GM18861 (cell line): ENCODE measurements around the gene SLC39A5.
"Not testable (repeated sequence)": the region's sequence is repeated elsewhere in the genome, so short reads cannot be mapped to it uniquely, and the experiment has no call there.

Experiments
- ATAC-seq: cut with Tn5 transposase; IDR thresholded peaks from one replicate; pipeline ENCODE4 v1.9.1; 2021; ENCODE audit not compliant: unreplicated experiment

Gene SLC39A5

GRCh38 chr12:56229916-56230431, at the start of gene SLC39A5:
Gene SLC39A5, plus strand, starts transcription at chr12:56230051. Its CDS starts 1,224 bp downstream, at chr12:56231275.
- ATAC-seq: no peak

DNA sequence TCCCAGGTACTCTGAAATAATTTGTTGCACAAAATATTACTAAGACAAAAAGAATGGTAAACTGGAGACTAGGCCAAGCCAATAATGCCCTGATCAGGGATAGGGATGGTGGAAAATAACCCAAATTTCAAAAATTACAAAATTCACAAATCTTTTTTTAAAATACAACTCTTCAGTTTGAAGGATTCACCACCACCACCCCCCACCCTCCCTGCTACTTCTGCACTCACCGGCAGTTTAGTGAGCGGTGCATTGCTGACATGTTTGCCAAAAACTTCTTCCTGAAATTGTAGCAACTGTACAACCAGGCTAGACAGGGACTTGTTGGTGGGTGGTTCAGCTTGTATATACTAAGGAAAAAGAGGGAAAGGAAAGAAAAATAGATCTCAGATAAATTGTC, 42.9 kb upstream of the SLC39A5 start:
- ATAC-seq: no peak

- no peak for ATAC-seq
These were observed 41.6 kb upstream of the SLC39A5 start for GRCh38 chr12:56188131-56188777.

DNA sequence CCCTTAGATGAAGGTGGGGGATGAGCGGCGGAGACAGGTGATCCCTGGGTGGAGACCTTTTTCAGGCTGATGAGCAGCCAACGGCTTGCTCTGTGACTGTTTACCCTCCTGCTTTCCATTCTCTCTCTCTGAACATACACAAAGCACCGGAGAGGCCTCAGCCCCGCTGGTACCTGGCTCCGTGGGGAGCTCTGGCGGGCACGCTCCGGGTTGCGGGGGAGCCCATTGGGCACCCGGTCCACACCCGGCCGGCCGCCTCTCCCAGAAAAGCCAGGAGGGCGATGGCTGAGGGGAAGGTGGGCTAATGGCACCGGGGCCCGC, 41.1 kb upstream of the SLC39A5 start:
- ATAC-seq: no peak

- peak; percentile 62 for ATAC-seq
These were observed 40.5 kb upstream of the SLC39A5 start, which contains the start of gene SMARCC2 for GRCh38 chr12:56189099-56189917. Gene SMARCC2, minus strand, starts transcription at chr12:56189483. Its CDS starts 22 bp downstream, at chr12:56189461.

GRCh38 chr12:56189918-56190694, 39.7 kb upstream of the SLC39A5 start:
- ATAC-seq: no peak

DNA sequence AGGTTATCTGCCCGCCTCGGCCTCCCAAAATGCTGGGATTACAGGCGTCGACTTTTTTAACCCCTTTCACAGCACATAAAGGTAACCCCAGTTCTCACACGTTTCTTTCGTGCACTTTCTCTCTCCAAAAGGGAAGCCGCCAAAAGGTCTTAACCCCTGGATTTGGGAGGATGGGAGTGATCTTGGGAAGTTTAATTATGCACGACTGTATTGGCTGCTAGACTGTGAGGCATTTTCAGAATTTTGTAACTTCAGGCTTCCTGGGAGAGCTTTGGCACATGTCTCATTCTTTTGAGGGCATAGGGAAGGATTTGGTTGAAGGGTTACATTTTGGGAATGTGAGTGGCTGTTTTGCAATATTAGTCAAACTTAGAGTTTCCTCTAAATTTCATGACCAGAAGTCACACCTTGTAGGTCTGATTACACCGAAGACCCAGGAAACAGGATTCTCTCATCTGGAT, 39.1 kb upstream of the SLC39A5 start:
- ATAC-seq: no peak

GRCh38 chr12:56192582-56192981, 37.3 kb upstream of the SLC39A5 start:
- ATAC-seq: no peak

GRCh38 chr12:56193025-56193578, 36.7 kb upstream of the SLC39A5 start:
- peak; percentile 33 for ATAC-seq

DNA sequence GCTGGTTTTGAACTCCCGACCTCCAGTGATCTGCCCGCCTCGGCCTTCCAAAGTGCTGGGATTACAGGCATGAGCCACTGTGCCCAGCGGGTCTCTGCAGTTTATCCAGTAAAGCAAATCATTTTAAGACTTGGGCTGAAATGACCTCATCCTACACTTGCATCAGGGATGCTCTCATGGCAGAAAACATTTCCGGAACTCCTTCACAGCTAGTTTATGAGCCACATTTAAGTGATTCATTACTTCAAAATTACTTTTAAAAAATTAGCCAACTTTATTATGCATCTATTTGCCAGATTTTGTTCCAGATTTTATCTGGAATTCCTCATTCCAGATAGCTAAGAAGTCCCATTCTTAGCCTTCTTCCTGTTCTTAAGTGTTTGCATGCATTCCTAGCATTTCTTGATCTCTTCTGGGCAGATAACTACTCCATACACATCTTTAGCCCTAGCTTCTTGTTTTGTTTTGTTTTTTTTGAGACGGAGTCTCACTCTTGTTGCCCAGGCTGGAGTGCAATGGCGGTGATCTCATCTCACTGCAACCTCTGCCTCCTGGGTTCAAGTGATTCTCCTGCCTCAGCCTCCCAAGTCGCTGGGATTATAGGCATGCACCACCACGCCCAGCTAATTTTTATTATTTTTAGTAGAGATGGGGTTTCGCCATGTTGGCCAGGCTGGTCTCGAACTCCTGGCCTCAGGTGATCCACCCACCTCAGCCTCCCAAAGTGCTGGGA, 32.9 kb upstream of the SLC39A5 start:
- ATAC-seq: not testable (repeated sequence)

- ATAC-seq: no peak
These were observed 31.8 kb upstream of the SLC39A5 start for GRCh38 chr12:56197921-56198635.

GRCh38 chr12:56198836-56199235, 31.0 kb upstream of the SLC39A5 start:
- ATAC-seq: no peak

- ATAC-seq: no peak
These were observed 27.5 kb upstream of the SLC39A5 start for GRCh38 chr12:56202366-56202765.

DNA sequence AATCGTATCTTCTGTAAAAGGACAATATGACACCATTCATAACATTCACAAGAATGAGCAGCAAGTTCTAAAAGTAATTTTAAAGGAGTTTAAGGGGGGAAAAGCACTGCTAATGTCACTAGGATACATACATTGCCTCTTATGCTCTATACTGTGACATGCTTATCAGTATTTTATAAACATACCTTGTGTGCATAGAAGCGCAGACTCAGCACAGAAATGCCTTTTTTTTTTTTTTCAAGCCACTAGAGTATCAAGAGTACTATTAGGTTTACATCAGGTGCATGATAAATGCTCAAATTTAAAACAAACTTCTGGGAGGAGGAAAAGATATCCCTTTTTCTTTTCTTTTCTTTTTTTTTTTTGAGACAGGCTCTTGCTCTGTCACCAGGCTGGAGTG, 27.0 kb upstream of the SLC39A5 start:
- ATAC-seq: no peak

DNA sequence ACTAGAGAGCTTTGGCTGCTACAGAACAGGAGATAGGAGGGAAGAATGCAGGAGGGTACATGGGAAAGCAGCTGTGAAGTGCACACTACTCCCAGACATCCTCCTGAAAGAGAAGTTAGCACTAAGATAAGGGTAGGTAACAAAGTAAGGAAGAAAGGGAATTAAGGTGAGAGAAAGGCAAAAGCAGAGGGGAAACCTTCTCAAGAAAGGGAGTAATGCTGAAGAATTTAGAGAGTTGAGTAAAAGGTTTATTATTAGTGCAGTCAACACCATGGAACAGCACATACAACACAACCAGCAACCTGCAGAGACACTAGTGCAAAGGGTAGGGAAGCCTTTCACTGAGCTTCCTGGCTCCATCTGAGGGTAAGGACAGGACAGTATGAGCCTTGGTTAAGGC, 25.6 kb upstream of the SLC39A5 start:
- no peak for ATAC-seq

DNA sequence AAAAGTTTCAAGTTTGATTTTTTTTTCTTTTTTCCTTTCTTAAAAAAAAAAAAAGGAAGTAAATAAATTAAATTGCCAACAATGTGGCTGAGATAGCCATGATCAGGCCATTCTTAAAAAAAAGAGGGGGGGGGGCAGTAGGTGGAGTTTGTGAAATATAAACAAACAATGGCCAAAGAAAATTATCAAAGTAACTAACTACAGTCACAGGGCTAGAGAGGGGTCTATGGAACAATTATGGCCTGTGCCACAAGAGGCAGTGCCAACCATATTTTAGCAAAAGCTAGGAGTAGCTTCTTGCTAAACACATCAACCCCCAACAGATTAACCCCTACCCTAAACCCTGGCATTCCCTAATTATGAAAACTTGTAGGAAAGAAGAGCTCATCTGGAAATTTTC, 24.4 kb upstream of the SLC39A5 start:
- ATAC-seq: no peak

DNA sequence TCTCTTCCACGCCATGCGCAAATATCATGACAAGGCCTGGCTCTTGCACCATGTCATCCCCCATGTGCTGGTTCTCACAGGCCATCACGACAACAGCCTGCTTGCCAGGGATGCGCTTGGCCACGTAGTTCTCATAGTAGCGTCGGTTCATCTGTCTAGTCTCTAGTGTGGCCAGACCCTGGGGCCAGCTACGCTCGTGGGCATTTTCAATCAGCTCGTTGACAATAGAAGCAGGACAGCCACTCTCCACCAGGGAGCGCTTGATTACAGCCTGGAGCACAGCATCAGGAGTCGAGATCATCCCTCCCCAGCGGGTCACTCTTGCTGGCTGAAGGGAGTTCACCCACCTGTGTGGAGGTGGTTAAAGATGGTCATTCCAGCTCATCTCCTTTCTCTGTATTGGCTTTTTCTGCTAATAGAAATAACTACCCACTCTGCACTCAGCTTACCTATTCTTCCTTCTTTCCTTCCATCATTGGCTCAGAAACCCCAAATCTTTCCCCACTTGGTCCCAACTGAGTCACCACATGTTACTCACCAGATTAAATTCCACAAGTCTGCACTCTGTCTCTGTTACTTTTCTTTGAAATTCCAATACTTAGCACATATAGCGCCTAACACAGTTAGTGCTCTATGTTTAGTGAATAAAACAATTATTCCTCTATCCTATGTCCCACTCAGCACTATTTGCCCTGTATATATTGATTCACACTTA, 23.2 kb upstream of the SLC39A5 start:
- ATAC-seq: no peak

GRCh38 chr12:56208006-56208405, 21.8 kb upstream of the SLC39A5 start:
- ATAC-seq: no peak

DNA sequence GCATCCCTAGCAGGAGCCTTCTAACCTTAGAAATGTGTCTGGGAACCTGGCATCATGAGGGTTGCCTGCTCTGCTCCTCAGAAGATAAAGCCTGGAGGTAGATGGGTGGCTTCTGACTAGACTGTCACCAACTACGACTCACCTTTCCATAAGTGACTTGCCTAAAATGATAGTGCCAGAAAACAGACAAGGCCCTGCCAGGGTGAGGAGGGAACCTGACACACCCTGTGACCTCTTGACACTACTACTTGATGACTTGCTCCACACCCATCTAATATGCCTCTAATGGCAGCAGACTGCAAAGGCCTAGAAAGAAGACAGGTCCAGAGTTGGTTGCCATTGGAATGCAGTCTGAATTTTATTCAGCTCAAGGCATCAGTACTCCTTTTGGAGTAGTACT, 17.5 kb upstream of the SLC39A5 start:
- no peak for ATAC-seq
